HCT116 (cell line): ENCODE measurements around the gene MBD3L2B. TPM values are rescaled to one million over a fixed set of nuclear protein-coding genes. Genes with fewer than 3 reads are reported as not detected.

Source experiments
- ATAC-seq: fragments of 200-7000 bp; cut with Tn5 transposase; 2 replicates; pipeline ENCODE4 v1.9.1; 2020; ENCODE audit warnings: mild to moderate bottlenecking, moderate library complexity
- BruUV-seq: library from RNA; stranded (reverse); fragments of 400-500 nt; replicated peaks from 2 replicates; lab custom pipeline; 2021; lab: Mats Ljungman, UMichigan
- CTCF ChIA-PET: fragments of 300-600 bp; sonication (Branson Sonifier 250); formaldehyde crosslinking; loops from one replicate; lab custom pipeline; 2021; ENCODE audit warnings: antibody characterized with exemption; lab: Charles Lee
- POLR2A ChIA-PET: fragments of 300-600, 350-600 bp; sonication (Branson Sonifier 250); formaldehyde crosslinking; loops from one replicate; lab custom pipeline; 2021; ENCODE audit warnings: antibody characterized with exemption; lab: Charles Lee
- RAD21 ChIA-PET, 2 experiments: fragments of 300-600 bp; sonication (Branson Sonifier 250); formaldehyde crosslinking; loops; one replicate each; lab custom pipeline; 2023; ENCODE audit warnings: low total read pairs in 2 of 2; ENCODE audit not compliant: uncharacterized antibody in 2 of 2, unreplicated experiment in 2 of 2, low non-redundant PET in 1 of 2; lab: Charles Lee
- DNase-seq: peaks from one replicate; pipeline ENCODE4 v3.0.0-alpha.2; 2010; ENCODE audit warnings: low read depth, low spot score
- H2AFZ ChIP-seq: fragments of 200-600 bp; shearing (Covaris generic), sonication (generic); 2 replicates; pipeline ENCODE4 v1.6.1; 2017; ENCODE audit warnings: low read depth, mixed run types, mixed read lengths, antibody characterized with exemption, low read length; ENCODE audit not compliant: poor library complexity, severe bottlenecking
- H3K27ac ChIP-seq: 2 replicates; pipeline ENCODE4 v1.5.1; 2012; ENCODE audit warnings: low read depth, low read length
- H3K27me3 ChIP-seq: fragments of 200-600 bp; sonication (generic); 2 replicates; pipeline ENCODE4 v1.6.1; 2016; ENCODE audit warnings: mixed run types, low read length, mixed read lengths; ENCODE audit not compliant: insufficient read depth
- H3K36me3 ChIP-seq, 2 experiments: fragments of 200-500 bp in 1 of 2; fragments of 200-600 bp in 1 of 2; sonication (Bioruptor generic) in 1 of 2; sonication (generic) in 1 of 2; 2 replicates each; pipeline versions ENCODE4 v1.5.1 to v1.6.1; 2014 to 2016; ENCODE audit warnings: low read length in 2 of 2, inconsistent platforms in 1 of 2, mixed read lengths in 1 of 2, mixed run types in 1 of 2; ENCODE audit not compliant: insufficient read depth in 2 of 2, control insufficient read depth in 1 of 2
- H3K4me1 ChIP-seq, 2 experiments: fragments of 200-600 bp in 1 of 2; sonication (generic) in 1 of 2; 2 replicates each; pipeline versions ENCODE4 v1.5.1 to v1.6.1; 2012 to 2017; ENCODE audit warnings: low read length in 2 of 2, inconsistent platforms in 1 of 2, mild to moderate bottlenecking in 1 of 2, mixed read lengths in 1 of 2, mixed run types in 1 of 2, moderate library complexity in 1 of 2; ENCODE audit not compliant: insufficient read depth in 2 of 2, control insufficient read depth in 1 of 2
- H3K4me2 ChIP-seq: fragments of 200-600 bp; sonication (generic); 2 replicates; pipeline ENCODE4 v1.6.1; 2017; ENCODE audit warnings: mixed run types, low read length, mixed read lengths
- H3K4me3 ChIP-seq, 2 experiments: fragments of 200-600 bp in 1 of 2; sonication (generic) in 1 of 2; replicated peaks in 1 of 2; 2 replicates each; pipeline ENCODE4 v1.5.1; 2011 to 2016; ENCODE audit warnings: low read length in 2 of 2, control low read depth in 1 of 2, low read depth in 1 of 2, mild to moderate bottlenecking in 1 of 2, mixed read lengths in 1 of 2, mixed run types in 1 of 2
- H3K79me2 ChIP-seq: fragments of 200-600 bp; sonication (generic); 2 replicates; pipeline ENCODE4 v1.6.1; 2017; ENCODE audit warnings: mild to moderate bottlenecking, mixed run types, low read length, moderate library complexity, mixed read lengths; ENCODE audit not compliant: insufficient read depth
- H3K9ac ChIP-seq: fragments of 200-600 bp; sonication (generic); 2 replicates; pipeline ENCODE4 v1.6.1; 2016; ENCODE audit warnings: low read length, mixed read lengths
- H3K9me2 ChIP-seq: fragments of 200-600 bp; sonication (generic), shearing (Covaris generic); 2 replicates; pipeline ENCODE4 v1.6.1; 2017; ENCODE audit warnings: mixed run types, mild to moderate bottlenecking, moderate library complexity; ENCODE audit not compliant: insufficient read depth
- H3K9me3 ChIP-seq, 2 experiments: fragments of 200-500 bp in 1 of 2; fragments of 200-600 bp in 1 of 2; sonication (Bioruptor generic) in 1 of 2; sonication (generic) in 1 of 2; 2 replicates each; pipeline ENCODE4 v1.6.1; 2014 to 2017; ENCODE audit warnings: low read length in 2 of 2, mixed read lengths in 2 of 2, inconsistent platforms in 1 of 2, low read depth in 1 of 2, mild to moderate bottlenecking in 1 of 2, mixed run types in 1 of 2, moderate library complexity in 1 of 2; ENCODE audit not compliant: control insufficient read depth in 1 of 2, insufficient read depth in 1 of 2
- H4K20me1 ChIP-seq: fragments of 200-600 bp; sonication (generic), shearing (Covaris generic); 2 replicates; pipeline ENCODE4 v1.6.1; 2017; ENCODE audit warnings: mixed run types, mild to moderate bottlenecking, moderate library complexity; ENCODE audit not compliant: insufficient read depth
- CBX3 ChIP-seq: IDR thresholded peaks from 2 replicates; pipeline ENCODE4 v1.6.1; 2012; ENCODE audit warnings: low read depth
- CEBPB ChIP-seq: IDR thresholded peaks from 2 replicates; pipeline ENCODE4 v1.6.1; 2012; ENCODE audit warnings: low read depth
- EZH2 ChIP-seq: fragments of 200-600 bp; sonication (generic); IDR thresholded peaks from 2 replicates; pipeline ENCODE4 v1.6.1; 2017; ENCODE audit warnings: antibody characterized with exemption, mixed run types
- EZH2phosphoT487 ChIP-seq: fragments of 200-600 bp; IDR thresholded peaks from 2 replicates; pipeline ENCODE4 v1.6.1; 2018; ENCODE audit warnings: antibody characterized with exemption, borderline replicate concordance
- POLR2A ChIP-seq: IDR thresholded peaks from 2 replicates; pipeline ENCODE4 v1.7.0; 2011; ENCODE audit warnings: borderline replicate concordance; ENCODE audit not compliant: insufficient read depth, insufficient read length; ENCODE audit errors: extremely low read depth
- POLR2AphosphoS5 ChIP-seq: IDR thresholded peaks from 2 replicates; pipeline ENCODE4 v1.6.1; 2011; ENCODE audit warnings: mild to moderate bottlenecking, low read depth, low read length, moderate library complexity
- SIN3A ChIP-seq: IDR thresholded peaks from 2 replicates; pipeline ENCODE4 v1.6.1; 2012; ENCODE audit warnings: low read depth
- SP1 ChIP-seq: IDR thresholded peaks from 2 replicates; pipeline ENCODE4 v1.6.1; 2012; ENCODE audit warnings: low read depth
- YY1 ChIP-seq: IDR thresholded peaks from 2 replicates; pipeline ENCODE4 v1.6.1; 2011; ENCODE audit warnings: low read length, low read depth, moderate library complexity, mild to moderate bottlenecking; ENCODE audit not compliant: insufficient replicate concordance; ENCODE audit errors: extremely low read depth
- ZBTB33 ChIP-seq: IDR thresholded peaks from 2 replicates; pipeline ENCODE4 v1.6.1; 2011; ENCODE audit warnings: mild to moderate bottlenecking, low read length, moderate library complexity; ENCODE audit not compliant: insufficient replicate concordance; ENCODE audit errors: extremely low read depth
- ZNF274 ChIP-seq: fragments of 200-500 bp; sonication (Bioruptor generic); IDR thresholded peaks from 2 replicates; pipeline ENCODE4 v1.6.1; 2014; ENCODE audit warnings: mild to moderate bottlenecking, low read depth, low read length, inconsistent platforms
- intact Hi-C: fragments of 100-400 bp; cut with micrococcal nuclease; formaldehyde crosslinking; loops from 2 replicates; pipeline ENCODE4 v1.10.0; 2022
- total RNA-seq: library from RNA; stranded (reverse); gene quantifications from one replicate; pipeline ENCODE4 v1.2.1, GENCODE V29; 2021; ENCODE audit not compliant: unreplicated experiment
- TF ChIP-seq, protein P1 (sequence below), 3 experiments: fragments of 200-600 bp in 1 of 3; sonication (generic) in 1 of 3; IDR thresholded peaks in 2 of 3; conservative IDR thresholded peaks in 1 of 3; 2 replicates each; pipeline ENCODE4 v1.5.1; 2012 to 2017; ENCODE audit warnings: low read depth in 2 of 3, low read length in 2 of 3, antibody characterized with exemption in 1 of 3, borderline replicate concordance in 1 of 3, control low read depth in 1 of 3, mild to moderate bottlenecking in 1 of 3, mixed read lengths in 1 of 3, mixed run types in 1 of 3, moderate library complexity in 1 of 3; ENCODE audit not compliant: insufficient read depth in 1 of 3

MBD3L2B gene
- total RNA-seq, 1 experiment from 2014 or later: not detected

DNA sequence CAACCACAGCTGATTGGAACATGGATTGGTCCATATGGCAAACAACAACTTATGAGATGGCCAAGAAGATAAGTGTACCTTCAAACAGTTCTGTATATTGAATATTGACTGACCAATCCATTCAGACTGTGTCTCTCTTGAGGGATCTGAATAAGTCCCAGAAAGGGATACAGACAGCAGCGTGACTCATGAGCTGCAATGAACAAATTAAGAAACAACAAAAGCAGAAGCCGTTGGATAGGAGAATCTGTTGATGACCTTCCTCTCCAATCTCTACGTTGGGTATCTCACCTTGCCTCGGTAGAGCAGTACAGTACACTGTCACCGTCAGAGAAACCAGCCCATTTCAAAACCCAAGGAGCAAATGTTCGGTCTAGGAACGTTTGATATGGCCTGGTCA is 21.3 kb downstream of the MBD3L2B start:
- Histone ChIP-seq H3K27me3 (no peaks in the 10 kb centered on the region), H3K9me3 (peaks cover 0 to 7% of the 10 kb centered on the region in 2 experiments; a peak in 1 of 4 replicates), H3K9me2 (no peaks in the 10 kb centered on the region), H3K36me3 (no peaks in the 10 kb centered on the region)
- RAD21 ChIA-PET: no interaction called here
- intact Hi-C loops: no loop called here
- POLR2A ChIA-PET: no interaction called here
- no peak for ATAC-seq
- DNase-seq: no peak
- no peak for TF ChIP-seq EZH2
- TF ChIP-seq, all 23 proteins: peak for 0
- Histone ChIP-seq H3K4me3 (no peak overlapping the region), H4K20me1 (no peaks in the 10 kb centered on the region), H3K79me2 (no peaks in the 10 kb centered on the region), H3K9ac (no peak overlapping the region), H3K4me1 (no peaks in the 10 kb centered on the region), H3K4me2 (no peak overlapping the region), H3K27ac (no peak overlapping the region), H2AFZ (no peak overlapping the region)
- CTCF ChIA-PET: no interaction called here
- no TSS peak for BruUV-seq

DNA sequence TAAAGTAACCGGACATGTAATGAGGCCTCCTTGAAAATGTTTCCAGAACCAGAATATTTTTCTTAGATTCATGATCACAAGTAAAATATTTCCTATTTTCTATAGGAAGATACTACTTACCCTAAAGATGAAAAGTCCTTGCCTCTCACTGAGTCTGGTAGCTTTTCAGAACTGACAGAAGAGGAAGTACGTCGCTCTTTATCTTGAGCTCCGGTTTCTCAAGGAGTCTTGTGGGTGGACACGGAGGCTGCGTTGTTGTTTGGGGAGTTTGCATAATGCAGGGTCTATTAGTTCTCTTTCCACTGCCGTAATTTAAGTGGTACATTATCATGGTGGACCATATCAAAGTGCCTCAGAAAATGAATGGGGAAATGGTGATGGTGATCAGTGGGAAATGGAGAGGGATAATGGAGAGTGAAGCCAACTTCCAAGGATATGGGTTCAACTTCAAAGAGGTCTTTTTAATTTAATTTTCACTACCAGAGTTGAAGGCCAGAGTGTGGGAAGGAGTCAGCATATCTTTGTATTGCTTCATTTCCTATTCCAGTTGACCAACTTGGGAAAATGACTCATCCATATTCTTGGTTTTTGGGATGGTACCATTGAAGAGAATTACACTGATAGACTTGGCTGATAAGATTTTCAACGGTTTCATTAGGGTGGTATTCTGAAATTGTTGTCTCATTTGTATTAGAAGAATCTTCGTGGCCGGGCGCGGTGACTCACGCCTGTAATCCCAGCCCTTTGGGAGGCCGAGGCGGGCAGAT is 23.4 kb downstream of the MBD3L2B start:
- Histone ChIP-seq H4K20me1 (no peaks in the 10 kb centered on the region), H2AFZ (no peak overlapping the region), H3K36me3 (no peaks in the 10 kb centered on the region), H3K27ac (no peak overlapping the region), H3K4me1 (no peaks in the 10 kb centered on the region), H3K4me2 (no peak overlapping the region), H3K79me2 (no peaks in the 10 kb centered on the region), H3K4me3 (no peak overlapping the region), H3K9ac (no peak overlapping the region), H3K9me2 (no peaks in the 10 kb centered on the region), H3K9me3 (peaks cover 0 to 8% of the 10 kb centered on the region in 2 experiments; a peak in 1 of 4 replicates), H3K27me3 (no peaks in the 10 kb centered on the region)
- no peak for DNase-seq
- ChIA-PET CTCF (no interaction called here), RAD21 (no interaction called here), POLR2A (no interaction called here)
- BruUV-seq: no TSS peak
- intact Hi-C loops: no loop called here
- TF ChIP-seq POLR2AphosphoS5: no peak
- TF ChIP-seq POLR2A: no peak
- no peak for TF ChIP-seq EZH2
- no peak for TF ChIP-seq YY1
- TF ChIP-seq CEBPB: no peak
- TF ChIP-seq, protein P1, sequence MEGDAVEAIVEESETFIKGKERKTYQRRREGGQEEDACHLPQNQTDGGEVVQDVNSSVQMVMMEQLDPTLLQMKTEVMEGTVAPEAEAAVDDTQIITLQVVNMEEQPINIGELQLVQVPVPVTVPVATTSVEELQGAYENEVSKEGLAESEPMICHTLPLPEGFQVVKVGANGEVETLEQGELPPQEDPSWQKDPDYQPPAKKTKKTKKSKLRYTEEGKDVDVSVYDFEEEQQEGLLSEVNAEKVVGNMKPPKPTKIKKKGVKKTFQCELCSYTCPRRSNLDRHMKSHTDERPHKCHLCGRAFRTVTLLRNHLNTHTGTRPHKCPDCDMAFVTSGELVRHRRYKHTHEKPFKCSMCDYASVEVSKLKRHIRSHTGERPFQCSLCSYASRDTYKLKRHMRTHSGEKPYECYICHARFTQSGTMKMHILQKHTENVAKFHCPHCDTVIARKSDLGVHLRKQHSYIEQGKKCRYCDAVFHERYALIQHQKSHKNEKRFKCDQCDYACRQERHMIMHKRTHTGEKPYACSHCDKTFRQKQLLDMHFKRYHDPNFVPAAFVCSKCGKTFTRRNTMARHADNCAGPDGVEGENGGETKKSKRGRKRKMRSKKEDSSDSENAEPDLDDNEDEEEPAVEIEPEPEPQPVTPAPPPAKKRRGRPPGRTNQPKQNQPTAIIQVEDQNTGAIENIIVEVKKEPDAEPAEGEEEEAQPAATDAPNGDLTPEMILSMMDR (IDR thresholded peaks at IDR 0.05 in 2 of 3, conservative IDR thresholded peaks at IDR 0.05 in 1 of 3; ENCODE audit: borderline replicate concordance in 1 of 3, insufficient read depth in 1 of 3, low read depth in 2 of 3, low read length in 2 of 3): no peak
- no peak for TF ChIP-seq ZBTB33
- no peak for TF ChIP-seq ZNF274
- TF ChIP-seq EZH2phosphoT487: no peak
- TF ChIP-seq CBX3: no peak
- TF ChIP-seq SP1: no peak
- no peak for TF ChIP-seq SIN3A
- ATAC-seq: no peak
